HEK293 (cell line): ENCODE data around the gene LCMT1.

Experiments used
- CTCF ChIA-PET: fragments of 350-600 bp; formaldehyde crosslinking; extraction: SDS; loops from one replicate; lab custom pipeline; 2021; ENCODE audit warnings: antibody characterized with exemption; lab: Yijun Ruan, JAX
- POLR2A ChIA-PET: fragments of 300-600 bp; formaldehyde crosslinking; extraction: SDS; loops from one replicate; lab custom pipeline; 2020; ENCODE audit warnings: antibody characterized with exemption, inconsistent platforms; lab: Yijun Ruan, JAX
- H3K27ac ChIP-seq: fragments of 200-500 bp; sonication (Bioruptor generic); 2 replicates; pipeline ENCODE4 v1.5.1; 2014; ENCODE audit warnings: low read depth, low read length, control low read depth, inconsistent platforms; ENCODE audit errors: extremely low read depth
- H3K36me3 ChIP-seq, 2 experiments: fragments of 200-500 bp in 1 of 2; sonication (Bioruptor generic) in 1 of 2; 1 replicate in 1 of 2; 2 replicates in 1 of 2; pipeline ENCODE4 v1.5.1; 2014 to 2017; ENCODE audit warnings: inconsistent platforms in 2 of 2, low read length in 2 of 2; ENCODE audit not compliant: control insufficient read depth in 2 of 2, insufficient read depth in 1 of 2
- H3K4me1 ChIP-seq: fragments of 200-500 bp; sonication (Bioruptor generic); 2 replicates; pipeline ENCODE4 v1.5.1; 2014; ENCODE audit warnings: mild to moderate bottlenecking, low read length, inconsistent platforms; ENCODE audit not compliant: control insufficient read depth, insufficient read depth
- H3K4me3 ChIP-seq: 2 replicates; pipeline ENCODE4 v1.5.1; 2011; ENCODE audit warnings: low read depth, mild to moderate bottlenecking, control low read depth, low read length, moderate library complexity
- H3K9me3 ChIP-seq: fragments of 200-500 bp; sonication (Bioruptor generic); 2 replicates; pipeline ENCODE4 v1.5.1; 2014; ENCODE audit warnings: low read depth, low read length, inconsistent platforms; ENCODE audit not compliant: control insufficient read depth, insufficient read depth
- FEZF1 ChIP-seq: fragments of 450-650 bp; formaldehyde crosslinking; IDR thresholded peaks from 2 replicates; pipeline ENCODE4 v1.5.1; 2016; ENCODE audit warnings: missing biosample characterization, missing genetic modification characterization
- PRDM1 ChIP-seq: fragments of 450-650 bp; formaldehyde crosslinking; IDR thresholded peaks from 2 replicates; pipeline ENCODE4; 2016; ENCODE audit warnings: missing biosample characterization, missing genetic modification characterization
- ZBTB8A ChIP-seq: fragments of 450-650 bp; formaldehyde crosslinking; IDR thresholded peaks from 2 replicates; pipeline ENCODE4 v1.5.1; 2016; ENCODE audit warnings: missing biosample characterization, missing genetic modification characterization
- ZIC2 ChIP-seq: fragments of 450-650 bp; formaldehyde crosslinking; IDR thresholded peaks from 2 replicates; pipeline ENCODE4 v1.5.1; 2016; ENCODE audit warnings: missing biosample characterization, missing genetic modification characterization
- ZNF155 ChIP-seq: fragments of 450-650 bp; formaldehyde crosslinking; IDR thresholded peaks from 2 replicates; pipeline ENCODE4 v1.5.1; 2016; ENCODE audit warnings: missing biosample characterization, missing genetic modification characterization
- ZNF214 ChIP-seq: fragments of 450-650 bp; formaldehyde crosslinking; IDR thresholded peaks from 2 replicates; pipeline ENCODE4 v1.5.1; 2017; ENCODE audit warnings: missing biosample characterization, mild to moderate bottlenecking, missing genetic modification characterization, borderline replicate concordance
- ZNF366 ChIP-seq: fragments of 450-650 bp; formaldehyde crosslinking; conservative IDR thresholded peaks from 2 replicates; pipeline ENCODE4 v1.5.1; 2016; ENCODE audit warnings: missing biosample characterization, missing genetic modification characterization
- ZNF423 ChIP-seq: fragments of 450-650 bp; formaldehyde crosslinking; IDR thresholded peaks from 2 replicates; pipeline ENCODE4 v1.5.1; 2016; ENCODE audit warnings: missing biosample characterization, missing genetic modification characterization
- ZNF600 ChIP-seq: fragments of 450-650 bp; formaldehyde crosslinking; IDR thresholded peaks from 2 replicates; pipeline ENCODE4 v1.5.1; 2016; ENCODE audit warnings: missing biosample characterization, missing genetic modification characterization
- ZNF626 ChIP-seq: fragments of 450-650 bp; sonication (Bioruptor Pico); formaldehyde crosslinking; IDR thresholded peaks from 2 replicates; pipeline ENCODE4 v1.5.1; 2018; ENCODE audit warnings: missing biosample characterization, missing genetic modification characterization, inconsistent platforms
- ZNF654 ChIP-seq: fragments of 450-650 bp; formaldehyde crosslinking; IDR thresholded peaks from 2 replicates; pipeline ENCODE4 v1.5.1; 2016; ENCODE audit warnings: low read depth, missing biosample characterization, missing genetic modification characterization
- TF ChIP-seq, protein P1 (sequence below): fragments of 450-650 bp; formaldehyde crosslinking; conservative IDR thresholded peaks from 2 replicates; pipeline ENCODE4 v1.5.1; 2016; ENCODE audit warnings: low read depth, missing biosample characterization, missing genetic modification characterization
- TF ChIP-seq, protein P2 (sequence below): fragments of 450-650 bp; formaldehyde crosslinking; IDR thresholded peaks from 2 replicates; pipeline ENCODE4 v1.5.1; 2016; ENCODE audit warnings: missing biosample characterization, missing genetic modification characterization, low read depth
- TF ChIP-seq, protein P3 (sequence below): fragments of 450-650 bp; formaldehyde crosslinking; IDR thresholded peaks from 2 replicates; pipeline ENCODE4 v1.5.1; 2016; ENCODE audit warnings: missing biosample characterization, missing genetic modification characterization
- TF ChIP-seq, protein P4 (sequence below): fragments of 450-650 bp; formaldehyde crosslinking; IDR thresholded peaks from 2 replicates; pipeline ENCODE4 v1.5.1; 2016; ENCODE audit warnings: missing biosample characterization, missing genetic modification characterization
- TF ChIP-seq, protein P5 (sequence below): fragments of 450-650 bp; formaldehyde crosslinking; IDR thresholded peaks from 2 replicates; pipeline ENCODE4 v1.5.1; 2016; ENCODE audit warnings: missing biosample characterization, missing genetic modification characterization

Gene LCMT1

DNA sequence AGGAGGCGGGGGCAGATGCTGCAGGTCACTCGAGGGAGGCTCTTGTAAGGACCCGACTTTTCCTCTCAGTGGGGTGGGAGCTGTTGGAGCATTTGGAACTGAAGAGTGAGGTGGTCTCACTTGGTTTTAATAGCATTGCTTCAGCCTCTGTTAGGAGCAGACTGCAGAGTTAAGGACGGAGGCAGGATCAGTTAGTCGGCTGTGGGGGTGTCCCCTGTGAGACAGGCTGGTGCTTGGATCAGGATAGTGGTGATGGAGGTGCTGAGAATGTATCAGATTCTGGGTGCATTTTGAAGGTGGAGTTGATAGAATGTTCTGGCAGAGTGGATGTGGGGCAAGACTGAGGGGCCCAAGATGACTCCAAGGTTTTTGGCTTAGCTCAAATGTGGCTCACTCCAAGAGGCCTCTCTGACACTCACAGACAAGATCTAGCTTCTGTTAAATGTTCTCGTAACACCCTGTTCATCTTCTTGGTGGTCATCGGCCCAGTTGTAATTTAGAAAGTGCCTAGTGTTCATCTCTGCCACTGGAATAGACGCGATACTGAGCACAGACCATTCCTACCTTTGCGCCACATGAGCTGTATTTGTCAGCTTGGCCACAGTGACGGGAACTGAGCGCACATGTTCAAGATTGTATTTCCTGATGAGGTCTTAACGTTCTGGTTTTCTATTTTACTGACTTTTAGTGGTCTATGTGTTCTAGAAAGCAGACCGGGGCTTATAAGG, 7.5 kb downstream of the LCMT1 start:
- ChIA-PET CTCF (interaction anchor here (0.6 to 1.1 kb wide), 2 partner anchors 8 to 115 kb away, joined by 3 to 5 read pairs; partner anchors contain the start of gene LCMT1), POLR2A (interaction anchor here (0.6 kb wide), 1 partner anchor 22 kb away, joined by 3 read pairs; no protein-coding TSS in a partner anchor)
- Histone ChIP-seq H3K9me3 (no peaks in the 10 kb centered on the region), H3K27ac (no peak overlapping the region), H3K4me3 (no peak overlapping the region), H3K36me3 (peaks cover 4 to 33% of the 10 kb centered on the region in 2 experiments; a peak in 2 of 3 replicates), H3K4me1 (no peaks in the 10 kb centered on the region)
- TF ChIP-seq ZNF654 (tag by site-specific recombination): no peak
- TF ChIP-seq ZBTB8A: no peak
- TF ChIP-seq ZNF626 (tag by site-specific recombination): no peak
- TF ChIP-seq, protein P1, sequence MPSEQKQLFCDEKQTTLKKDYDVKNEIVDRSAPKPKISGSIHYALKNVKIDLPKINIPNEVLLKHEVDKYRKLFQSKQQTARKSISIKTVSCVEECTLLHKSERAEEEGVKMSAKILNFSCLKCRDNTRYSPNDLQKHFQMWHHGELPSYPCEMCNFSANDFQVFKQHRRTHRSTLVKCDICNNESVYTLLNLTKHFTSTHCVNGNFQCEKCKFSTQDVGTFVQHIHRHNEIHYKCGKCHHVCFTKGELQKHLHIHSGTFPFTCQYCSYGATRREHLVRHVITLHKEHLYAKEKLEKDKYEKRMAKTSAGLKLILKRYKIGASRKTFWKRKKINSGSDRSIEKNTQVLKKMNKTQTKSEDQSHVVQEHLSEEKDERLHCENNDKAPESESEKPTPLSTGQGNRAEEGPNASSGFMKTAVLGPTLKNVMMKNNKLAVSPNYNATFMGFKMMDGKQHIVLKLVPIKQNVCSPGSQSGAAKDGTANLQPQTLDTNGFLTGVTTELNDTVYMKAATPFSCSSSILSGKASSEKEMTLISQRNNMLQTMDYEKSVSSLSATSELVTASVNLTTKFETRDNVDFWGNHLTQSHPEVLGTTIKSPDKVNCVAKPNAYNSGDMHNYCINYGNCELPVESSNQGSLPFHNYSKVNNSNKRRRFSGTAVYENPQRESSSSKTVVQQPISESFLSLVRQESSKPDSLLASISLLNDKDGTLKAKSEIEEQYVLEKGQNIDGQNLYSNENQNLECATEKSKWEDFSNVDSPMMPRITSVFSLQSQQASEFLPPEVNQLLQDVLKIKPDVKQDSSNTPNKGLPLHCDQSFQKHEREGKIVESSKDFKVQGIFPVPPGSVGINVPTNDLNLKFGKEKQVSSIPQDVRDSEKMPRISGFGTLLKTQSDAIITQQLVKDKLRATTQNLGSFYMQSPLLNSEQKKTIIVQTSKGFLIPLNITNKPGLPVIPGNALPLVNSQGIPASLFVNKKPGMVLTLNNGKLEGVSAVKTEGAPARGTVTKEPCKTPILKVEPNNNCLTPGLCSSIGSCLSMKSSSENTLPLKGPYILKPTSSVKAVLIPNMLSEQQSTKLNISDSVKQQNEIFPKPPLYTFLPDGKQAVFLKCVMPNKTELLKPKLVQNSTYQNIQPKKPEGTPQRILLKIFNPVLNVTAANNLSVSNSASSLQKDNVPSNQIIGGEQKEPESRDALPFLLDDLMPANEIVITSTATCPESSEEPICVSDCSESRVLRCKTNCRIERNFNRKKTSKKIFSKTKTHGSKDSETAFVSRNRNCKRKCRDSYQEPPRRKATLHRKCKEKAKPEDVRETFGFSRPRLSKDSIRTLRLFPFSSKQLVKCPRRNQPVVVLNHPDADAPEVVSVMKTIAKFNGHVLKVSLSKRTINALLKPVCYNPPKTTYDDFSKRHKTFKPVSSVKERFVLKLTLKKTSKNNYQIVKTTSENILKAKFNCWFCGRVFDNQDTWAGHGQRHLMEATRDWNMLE (tag by site-specific recombination): no peak
- TF ChIP-seq PRDM1: no peak
- TF ChIP-seq, protein P2, sequence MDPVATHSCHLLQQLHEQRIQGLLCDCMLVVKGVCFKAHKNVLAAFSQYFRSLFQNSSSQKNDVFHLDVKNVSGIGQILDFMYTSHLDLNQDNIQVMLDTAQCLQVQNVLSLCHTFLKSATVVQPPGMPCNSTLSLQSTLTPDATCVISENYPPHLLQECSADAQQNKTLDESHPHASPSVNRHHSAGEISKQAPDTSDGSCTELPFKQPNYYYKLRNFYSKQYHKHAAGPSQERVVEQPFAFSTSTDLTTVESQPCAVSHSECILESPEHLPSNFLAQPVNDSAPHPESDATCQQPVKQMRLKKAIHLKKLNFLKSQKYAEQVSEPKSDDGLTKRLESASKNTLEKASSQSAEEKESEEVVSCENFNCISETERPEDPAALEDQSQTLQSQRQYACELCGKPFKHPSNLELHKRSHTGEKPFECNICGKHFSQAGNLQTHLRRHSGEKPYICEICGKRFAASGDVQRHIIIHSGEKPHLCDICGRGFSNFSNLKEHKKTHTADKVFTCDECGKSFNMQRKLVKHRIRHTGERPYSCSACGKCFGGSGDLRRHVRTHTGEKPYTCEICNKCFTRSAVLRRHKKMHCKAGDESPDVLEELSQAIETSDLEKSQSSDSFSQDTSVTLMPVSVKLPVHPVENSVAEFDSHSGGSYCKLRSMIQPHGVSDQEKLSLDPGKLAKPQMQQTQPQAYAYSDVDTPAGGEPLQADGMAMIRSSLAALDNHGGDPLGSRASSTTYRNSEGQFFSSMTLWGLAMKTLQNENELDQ (tag by site-specific recombination): no peak
- no peak for TF ChIP-seq ZNF155
- no peak for TF ChIP-seq ZNF366 (tag by site-specific recombination)
- TF ChIP-seq FEZF1 (tag by site-specific recombination): no peak

DNA sequence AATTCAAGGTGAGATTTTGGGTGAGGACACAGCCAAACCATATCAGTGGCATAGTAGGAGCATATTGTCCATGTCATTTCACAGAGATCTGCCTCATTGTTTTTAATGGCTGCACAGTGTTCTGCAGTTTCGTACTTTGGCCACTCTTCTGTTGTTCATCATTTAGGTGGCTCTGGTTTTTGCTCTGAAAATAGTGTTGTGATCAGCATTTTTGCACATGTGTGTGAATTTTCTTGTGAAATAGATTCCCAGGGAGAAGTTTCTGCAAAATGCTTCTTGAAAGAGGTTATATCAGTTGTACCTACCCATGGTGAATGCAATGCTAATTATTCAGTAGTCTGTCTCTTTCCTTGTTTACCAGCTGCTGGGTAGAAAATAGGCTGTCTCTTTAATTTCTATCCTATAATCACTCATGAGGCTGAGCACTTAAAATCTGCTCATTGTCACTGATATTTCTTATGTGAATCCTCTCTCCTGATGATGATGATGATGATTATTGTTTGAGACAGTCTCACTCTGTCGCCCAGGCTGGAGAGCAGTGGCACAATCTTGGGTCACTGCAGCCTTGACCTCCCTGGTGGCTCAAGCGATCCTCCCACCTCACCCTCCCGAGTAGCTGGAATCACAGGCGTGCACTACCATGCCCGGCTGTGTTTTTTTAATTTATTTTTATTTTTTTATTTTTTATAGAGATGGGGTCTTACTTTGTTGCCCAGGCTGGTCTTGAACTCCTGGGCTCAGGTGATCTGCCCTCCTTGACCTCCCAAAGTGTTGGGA, 10.5 kb downstream of the LCMT1 start:
- ChIA-PET CTCF (interaction anchor here (1.4 kb wide), 1 partner anchor 103 kb away, joined by 4 read pairs; no protein-coding TSS in a partner anchor), POLR2A (no interaction called here)
- TF ChIP-seq ZNF600 (tag by site-specific recombination) (0 out of 2 replicates have a peak, but pooled peaks have one; percentile 12), ZNF214 (tag by site-specific recombination) (no peak)
- H3K27ac ChIP-seq: no peak overlapping the region
- H3K4me1 ChIP-seq: no peaks in the 10 kb centered on the region
- peaks cover 0 to 9% of the 10 kb centered on the region in 2 experiments; a peak in 2 of 3 replicates for H3K36me3 ChIP-seq
- no peaks in the 10 kb centered on the region for H3K9me3 ChIP-seq
- no peak overlapping the region for H3K4me3 ChIP-seq

DNA sequence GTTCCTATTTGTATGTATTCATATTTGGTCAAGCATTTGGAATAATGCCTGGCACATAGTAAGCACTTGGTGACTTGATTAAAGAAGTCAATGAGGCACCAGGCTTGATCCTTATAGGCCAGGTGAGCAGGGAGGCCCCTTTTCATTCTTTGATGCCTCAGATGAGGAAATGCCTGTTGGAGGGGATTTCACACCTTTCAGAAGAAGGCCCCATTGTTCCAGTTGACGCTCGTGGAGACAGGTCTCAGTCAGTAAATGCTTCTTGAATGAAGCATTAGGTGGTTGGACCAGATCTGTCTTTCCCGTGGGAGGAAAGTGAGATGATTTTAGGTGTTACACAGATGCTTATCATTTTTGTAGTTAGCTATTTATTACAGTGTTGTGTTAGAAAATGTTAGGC, 13.0 kb downstream of the LCMT1 start:
- Histone ChIP-seq H3K4me3 (no peak overlapping the region), H3K4me1 (no peaks in the 10 kb centered on the region), H3K27ac (no peak overlapping the region), H3K9me3 (no peaks in the 10 kb centered on the region), H3K36me3 (peaks cover 0 to 17% of the 10 kb centered on the region in 2 experiments; a peak in 2 of 3 replicates)
- ChIA-PET POLR2A (no interaction called here), CTCF (no interaction called here)
- TF ChIP-seq, protein P3, sequence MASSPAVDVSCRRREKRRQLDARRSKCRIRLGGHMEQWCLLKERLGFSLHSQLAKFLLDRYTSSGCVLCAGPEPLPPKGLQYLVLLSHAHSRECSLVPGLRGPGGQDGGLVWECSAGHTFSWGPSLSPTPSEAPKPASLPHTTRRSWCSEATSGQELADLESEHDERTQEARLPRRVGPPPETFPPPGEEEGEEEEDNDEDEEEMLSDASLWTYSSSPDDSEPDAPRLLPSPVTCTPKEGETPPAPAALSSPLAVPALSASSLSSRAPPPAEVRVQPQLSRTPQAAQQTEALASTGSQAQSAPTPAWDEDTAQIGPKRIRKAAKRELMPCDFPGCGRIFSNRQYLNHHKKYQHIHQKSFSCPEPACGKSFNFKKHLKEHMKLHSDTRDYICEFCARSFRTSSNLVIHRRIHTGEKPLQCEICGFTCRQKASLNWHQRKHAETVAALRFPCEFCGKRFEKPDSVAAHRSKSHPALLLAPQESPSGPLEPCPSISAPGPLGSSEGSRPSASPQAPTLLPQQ: no peak
- TF ChIP-seq, protein P4, sequence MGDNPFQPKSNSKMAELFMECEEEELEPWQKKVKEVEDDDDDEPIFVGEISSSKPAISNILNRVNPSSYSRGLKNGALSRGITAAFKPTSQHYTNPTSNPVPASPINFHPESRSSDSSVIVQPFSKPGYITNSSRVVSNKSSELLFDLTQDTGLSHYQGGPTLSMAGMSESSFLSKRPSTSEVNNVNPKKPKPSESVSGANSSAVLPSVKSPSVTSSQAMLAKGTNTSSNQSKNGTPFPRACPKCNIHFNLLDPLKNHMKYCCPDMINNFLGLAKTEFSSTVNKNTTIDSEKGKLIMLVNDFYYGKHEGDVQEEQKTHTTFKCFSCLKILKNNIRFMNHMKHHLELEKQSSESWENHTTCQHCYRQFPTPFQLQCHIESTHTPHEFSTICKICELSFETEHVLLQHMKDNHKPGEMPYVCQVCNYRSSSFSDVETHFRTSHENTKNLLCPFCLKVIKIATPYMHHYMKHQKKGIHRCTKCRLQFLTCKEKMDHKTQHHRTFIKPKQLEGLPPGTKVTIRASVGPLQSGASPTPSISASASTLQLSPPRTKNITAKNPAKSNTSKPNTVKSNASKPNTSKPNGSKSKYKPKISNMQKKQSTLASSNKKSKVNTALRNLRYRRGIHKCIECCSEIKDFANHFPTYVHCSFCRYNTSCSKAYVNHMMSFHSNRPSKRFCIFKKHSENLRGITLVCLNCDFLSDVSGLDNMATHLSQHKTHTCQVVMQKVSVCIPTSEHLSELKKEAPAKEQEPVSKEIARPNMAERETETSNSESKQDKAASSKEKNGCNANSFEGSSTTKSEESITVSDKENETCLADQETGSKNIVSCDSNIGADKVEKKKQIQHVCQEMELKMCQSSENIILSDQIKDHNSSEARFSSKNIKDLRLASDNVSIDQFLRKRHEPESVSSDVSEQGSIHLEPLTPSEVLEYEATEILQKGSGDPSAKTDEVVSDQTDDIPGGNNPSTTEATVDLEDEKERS (tag by site-specific recombination): no peak
- TF ChIP-seq ZIC2 (no peak), ZNF423 (tag by site-specific recombination) (no peak)
- TF ChIP-seq, protein P5, sequence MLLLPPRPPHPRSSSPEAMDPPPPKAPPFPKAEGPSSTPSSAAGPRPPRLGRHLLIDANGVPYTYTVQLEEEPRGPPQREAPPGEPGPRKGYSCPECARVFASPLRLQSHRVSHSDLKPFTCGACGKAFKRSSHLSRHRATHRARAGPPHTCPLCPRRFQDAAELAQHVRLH (tag by site-specific recombination): no peak
